ENCODE data around the gene NR2C2.

DNA sequence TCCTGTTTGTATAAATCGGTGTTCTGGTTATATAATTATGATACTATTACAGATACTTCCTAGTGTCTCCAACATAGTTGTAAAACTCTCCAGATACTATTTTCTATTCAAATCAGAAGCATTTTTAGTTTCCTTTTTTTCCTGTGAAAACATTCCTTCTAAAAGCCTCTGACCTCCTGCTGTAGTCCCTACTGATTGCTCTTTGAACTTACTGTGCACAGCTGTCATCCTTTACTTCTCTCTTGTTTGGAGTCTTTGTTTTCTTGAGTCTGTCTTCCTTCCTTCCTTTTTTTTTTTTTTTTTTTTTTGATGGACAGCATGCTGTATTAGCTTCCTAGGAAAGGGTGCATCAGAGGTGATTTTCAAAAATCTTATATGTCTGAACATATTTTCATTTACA is 28.9 kb downstream of the NR2C2 start:
- TF ChIP-seq, protein P1, sequence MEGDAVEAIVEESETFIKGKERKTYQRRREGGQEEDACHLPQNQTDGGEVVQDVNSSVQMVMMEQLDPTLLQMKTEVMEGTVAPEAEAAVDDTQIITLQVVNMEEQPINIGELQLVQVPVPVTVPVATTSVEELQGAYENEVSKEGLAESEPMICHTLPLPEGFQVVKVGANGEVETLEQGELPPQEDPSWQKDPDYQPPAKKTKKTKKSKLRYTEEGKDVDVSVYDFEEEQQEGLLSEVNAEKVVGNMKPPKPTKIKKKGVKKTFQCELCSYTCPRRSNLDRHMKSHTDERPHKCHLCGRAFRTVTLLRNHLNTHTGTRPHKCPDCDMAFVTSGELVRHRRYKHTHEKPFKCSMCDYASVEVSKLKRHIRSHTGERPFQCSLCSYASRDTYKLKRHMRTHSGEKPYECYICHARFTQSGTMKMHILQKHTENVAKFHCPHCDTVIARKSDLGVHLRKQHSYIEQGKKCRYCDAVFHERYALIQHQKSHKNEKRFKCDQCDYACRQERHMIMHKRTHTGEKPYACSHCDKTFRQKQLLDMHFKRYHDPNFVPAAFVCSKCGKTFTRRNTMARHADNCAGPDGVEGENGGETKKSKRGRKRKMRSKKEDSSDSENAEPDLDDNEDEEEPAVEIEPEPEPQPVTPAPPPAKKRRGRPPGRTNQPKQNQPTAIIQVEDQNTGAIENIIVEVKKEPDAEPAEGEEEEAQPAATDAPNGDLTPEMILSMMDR (IDR thresholded peaks at IDR 0.05; ENCODE audit: low read depth, low read length) = no peak
- TF ChIP-seq, protein P2, sequence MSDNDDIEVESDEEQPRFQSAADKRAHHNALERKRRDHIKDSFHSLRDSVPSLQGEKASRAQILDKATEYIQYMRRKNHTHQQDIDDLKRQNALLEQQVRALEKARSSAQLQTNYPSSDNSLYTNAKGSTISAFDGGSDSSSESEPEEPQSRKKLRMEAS (IDR thresholded peaks at IDR 0.05; ENCODE audit: low read depth, low read length) = no peak
- no peak for TF ChIP-seq POLR2A (IDR thresholded peaks at IDR 0.05; ENCODE audit: extremely low read depth, insufficient read length)

Measured in NB4 (cell line).